ENCODE results near the gene NCOA5.

GRCh38 chr20:46122516-46123481 lies 33.0 kb upstream of the NCOA5 start:
- TF ChIP-seq CTCF (IDR thresholded peaks at IDR 0.05) (no peak), EP300 (IDR thresholded peaks at IDR 0.05) (no peak), POLR2A (IDR thresholded peaks at IDR 0.05) (no peak)
